ENCODE results near the gene AOPEP. TPM values are rescaled to one million over a fixed set of nuclear protein-coding genes. Genes with fewer than 3 reads are reported as not detected.

Gene AOPEP
- total and polyA plus RNA-seq, 2 of the 13 experiments (the other 11 are each of a cell fraction or from before 2014, with no cell fraction given), result 22.2 to 41.6 TPM

DNA sequence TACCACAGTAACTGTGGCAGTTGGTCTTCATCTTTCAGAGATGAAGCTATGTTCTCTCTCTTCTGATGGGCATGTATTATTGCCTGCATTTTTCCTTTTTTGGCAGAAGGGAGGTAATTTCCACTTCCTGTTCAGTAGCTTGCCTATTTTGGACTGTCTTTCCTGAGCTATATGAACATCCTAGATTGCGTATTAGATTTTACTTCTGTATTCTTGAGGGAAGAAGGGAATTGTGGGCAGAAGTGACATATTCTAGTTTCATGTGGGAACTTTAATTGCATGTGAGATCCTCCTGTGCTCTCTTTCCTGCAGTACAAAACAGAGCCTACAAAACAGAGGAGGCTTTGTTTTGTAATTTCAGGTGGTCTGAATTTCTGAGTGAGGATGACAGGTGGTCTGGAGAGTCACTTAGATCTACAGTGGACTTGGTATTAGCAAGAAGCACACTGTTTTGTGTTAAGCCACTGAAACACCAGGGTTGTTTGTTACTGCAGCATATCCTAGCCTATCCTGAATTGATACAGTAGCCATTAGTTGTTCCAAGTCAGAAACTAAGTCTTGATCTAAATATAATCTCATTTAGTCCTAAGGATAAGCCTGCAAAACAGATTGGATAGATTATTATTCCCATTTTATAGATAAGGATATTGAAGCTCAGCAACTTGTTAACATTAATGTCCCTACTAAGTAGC, 68.1 kb downstream of the AOPEP start:
- intact Hi-C loops (cut with micrococcal nuclease; ENCODE audit: unreplicated experiment) (no loop called here), in situ Hi-C loops (cut with HindIII; ENCODE audit: extremely low pct_ligation_motif_present, low pct_unique_long_range_greater_than_20kb) (no loop called here)
- H3K4me3 ChIP-seq (replicated peaks in 1 of 3; ENCODE audit: insufficient read depth in 1 of 3, low read depth in 2 of 3, low read length in 3 of 3), result no peak overlapping the region
- no peaks in the 10 kb centered on the region for H3K9me3 ChIP-seq (ENCODE audit: low read length)
- CTCF ChIA-PET (ENCODE audit: low intra/inter-chr PET ratio, low total read pairs), result no interaction called here
- ATAC-seq (no peak), DNase-seq (ENCODE audit: low spot score) (no peak), FAIRE-seq (no peak)
- H3K4me1 ChIP-seq (ENCODE audit: insufficient read depth, low read length), result peaks cover 34% of the 10 kb centered on the region
- BruUV-seq (replicated peaks), result no TSS peak
- peaks cover 2 to 5% of the 10 kb centered on the region in 2 experiments; a peak in 2 of 5 replicates for H3K36me3 ChIP-seq (replicated peaks in 1 of 2; ENCODE audit: control insufficient read depth in 1 of 2, insufficient read depth in 2 of 2, low read length in 2 of 2)
- no peak overlapping the region for H3K4me2 ChIP-seq (ENCODE audit: low read depth, low read length)
- H3K79me2 ChIP-seq (ENCODE audit: insufficient read depth, low read length), result no peaks in the 10 kb centered on the region
- no peak overlapping the region for H3K27ac ChIP-seq (ENCODE audit: extremely low read length, insufficient read depth, low read length)
- WGBS (ENCODE audit: low lambda C conversion rate), result 100% methylated on average over 1 of the region's 1 CpG
- H3K27me3 ChIP-seq (ENCODE audit: control insufficient read depth in 1 of 2, insufficient read depth in 2 of 2, low read length in 2 of 2), result no peaks in the 10 kb centered on the region
- no peak overlapping the region for H3K9ac ChIP-seq (ENCODE audit: insufficient read depth, low read depth, low read length)
- peak; percentile 95 for TF ChIP-seq ZNF12 (CRISPR knock-in tag; IDR thresholded peaks at IDR 0.05)
- TF ChIP-seq SP2 (CRISPR knock-in tag; IDR thresholded peaks at IDR 0.05), result no peak
- H2AFZ ChIP-seq (ENCODE audit: low read length), result no peak overlapping the region
- no peaks in the 10 kb centered on the region for H4K20me1 ChIP-seq (ENCODE audit: insufficient read depth, low read length)
- POLR2A ChIA-PET, result no interaction called here

DNA sequence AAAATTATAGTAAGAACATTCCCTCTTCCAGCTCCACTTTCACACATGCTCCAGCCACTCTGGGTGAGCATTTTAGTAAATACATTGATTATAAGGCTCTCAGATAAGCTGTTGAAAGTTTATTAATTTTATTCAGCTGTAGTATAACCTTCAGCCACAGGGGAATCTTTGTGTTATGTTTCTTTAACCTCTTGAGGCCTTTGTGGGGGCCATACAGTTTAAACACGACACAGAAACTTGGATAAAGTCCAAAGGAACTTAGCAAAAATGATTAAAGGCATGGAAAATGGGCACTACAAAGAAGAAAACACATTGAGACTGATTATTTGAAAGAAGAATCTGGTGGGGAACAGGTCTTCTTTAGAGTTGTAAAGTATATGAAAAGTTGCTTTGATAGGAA, 70.2 kb downstream of the AOPEP start:
- no peak for FAIRE-seq
- TF ChIP-seq, protein P1, sequence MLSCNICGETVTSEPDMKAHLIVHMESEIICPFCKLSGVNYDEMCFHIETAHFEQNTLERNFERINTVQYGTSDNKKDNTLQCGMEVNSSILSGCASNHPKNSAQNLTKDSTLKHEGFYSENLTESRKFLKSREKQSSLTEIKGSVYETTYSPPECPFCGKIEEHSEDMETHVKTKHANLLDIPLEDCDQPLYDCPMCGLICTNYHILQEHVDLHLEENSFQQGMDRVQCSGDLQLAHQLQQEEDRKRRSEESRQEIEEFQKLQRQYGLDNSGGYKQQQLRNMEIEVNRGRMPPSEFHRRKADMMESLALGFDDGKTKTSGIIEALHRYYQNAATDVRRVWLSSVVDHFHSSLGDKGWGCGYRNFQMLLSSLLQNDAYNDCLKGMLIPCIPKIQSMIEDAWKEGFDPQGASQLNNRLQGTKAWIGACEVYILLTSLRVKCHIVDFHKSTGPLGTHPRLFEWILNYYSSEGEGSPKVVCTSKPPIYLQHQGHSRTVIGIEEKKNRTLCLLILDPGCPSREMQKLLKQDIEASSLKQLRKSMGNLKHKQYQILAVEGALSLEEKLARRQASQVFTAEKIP (CRISPR knock-in tag; IDR thresholded peaks at IDR 0.05; ENCODE audit: borderline replicate concordance), result no peak
- no peak for TF ChIP-seq KDM3A (CRISPR knock-in tag; IDR thresholded peaks at IDR 0.05; ENCODE audit: low read depth)
- no peak for TF ChIP-seq GTF2F1 (IDR thresholded peaks at IDR 0.05; ENCODE audit: low read length)
- no peak for TF ChIP-seq ZNF713 (CRISPR knock-in tag; IDR thresholded peaks at IDR 0.05)
- no peak for TF ChIP-seq ZNF180 (CRISPR knock-in tag; IDR thresholded peaks at IDR 0.05; ENCODE audit: borderline replicate concordance, low read depth)
- TF ChIP-seq ZBTB3 (CRISPR knock-in tag; IDR thresholded peaks at IDR 0.05; ENCODE audit: borderline replicate concordance, low read depth), result no peak
- no peak for TF ChIP-seq ZNF136 (CRISPR knock-in tag; IDR thresholded peaks at IDR 0.05; ENCODE audit: low read depth)
- no peak for TF ChIP-seq SMYD3 (CRISPR knock-in tag; IDR thresholded peaks at IDR 0.05)
- no peak for TF ChIP-seq ERF (CRISPR knock-in tag; IDR thresholded peaks at IDR 0.05)
- no peak for TF ChIP-seq MED8 (CRISPR knock-in tag; IDR thresholded peaks at IDR 0.05; ENCODE audit: insufficient replicate concordance)
- TF ChIP-seq NR1H2 (CRISPR knock-in tag; IDR thresholded peaks at IDR 0.05; ENCODE audit: borderline replicate concordance, low read depth), result no peak
- TF ChIP-seq PHF8 (CRISPR knock-in tag; IDR thresholded peaks at IDR 0.05), result no peak
- TF ChIP-seq SP4 (CRISPR knock-in tag; IDR thresholded peaks at IDR 0.05), result no peak
- TF ChIP-seq STAT5B (CRISPR knock-in tag; IDR thresholded peaks at IDR 0.05), result no peak
- no peak for TF ChIP-seq MEF2D (CRISPR knock-in tag; IDR thresholded peaks at IDR 0.05)

More for the DNA sequence above, 70.2 kb downstream of the AOPEP start:
- ChIA-PET CTCF (ENCODE audit: low intra/inter-chr PET ratio, low total read pairs) (no interaction called here), POLR2A (no interaction called here)
- Histone ChIP-seq H3K4me2 (ENCODE audit: low read depth, low read length) (no peak overlapping the region), H3K9ac (ENCODE audit: insufficient read depth, low read depth, low read length) (no peak overlapping the region), H2AFZ (ENCODE audit: low read length) (no peak overlapping the region), H3K79me2 (ENCODE audit: insufficient read depth, low read length) (no peaks in the 10 kb centered on the region), H3K27ac (ENCODE audit: extremely low read length, insufficient read depth, low read length) (no peak overlapping the region), H3K27me3 (ENCODE audit: control insufficient read depth in 1 of 2, insufficient read depth in 2 of 2, low read length in 2 of 2) (no peaks in the 10 kb centered on the region), H3K4me3 (replicated peaks in 1 of 3; ENCODE audit: insufficient read depth in 1 of 3, low read depth in 2 of 3, low read length in 3 of 3) (no peak overlapping the region), H3K36me3 (replicated peaks in 1 of 2; ENCODE audit: control insufficient read depth in 1 of 2, insufficient read depth in 2 of 2, low read length in 2 of 2) (peaks cover 5 to 16% of the 10 kb centered on the region in 2 experiments; a peak in 4 of 5 replicates), H3K9me3 (ENCODE audit: low read length) (no peaks in the 10 kb centered on the region), H3K4me1 (ENCODE audit: insufficient read depth, low read length) (peaks cover 34% of the 10 kb centered on the region), H4K20me1 (ENCODE audit: insufficient read depth, low read length) (no peaks in the 10 kb centered on the region)
- ATAC-seq, result no peak
- 42% methylated on average over 1 of the region's 1 CpG for WGBS (ENCODE audit: low lambda C conversion rate)
- in situ Hi-C loops (cut with HindIII; ENCODE audit: extremely low pct_ligation_motif_present, low pct_unique_long_range_greater_than_20kb) (no loop called here), intact Hi-C loops (cut with micrococcal nuclease; ENCODE audit: unreplicated experiment) (no loop called here)
- no TSS peak for BruUV-seq (replicated peaks)
- no peak for DNase-seq (ENCODE audit: low spot score)
